Measurements from ENCODE around the gene TADA2B.

Gene TADA2B

GRCh38 chr4:7041801-7042502 lies 1.2 kb upstream of the TADA2B start:
- DNase-seq: no peak

GRCh38 chr4:7042503-7043283 lies 479 bp upstream of the TADA2B start:
- DNase-seq: peak; percentile 86

GRCh38 chr4:7044137-7044930 lies 1.2 kb downstream of the TADA2B start:
- no peak for DNase-seq

- no peak for DNase-seq
These were observed 2.4 kb downstream of the TADA2B start for GRCh38 chr4:7045553-7045952.

GRCh38 chr4:7045961-7046921 lies 3.1 kb downstream of the TADA2B start:
- DNase-seq: no peak

- DNase-seq: no peak
These were observed 3.8 kb downstream of the TADA2B start for GRCh38 chr4:7046971-7047370.

- DNase-seq: no peak
These were observed 5.5 kb downstream of the TADA2B start for GRCh38 chr4:7048642-7049041.

- DNase-seq: no peak
These were observed 6.1 kb downstream of the TADA2B start for GRCh38 chr4:7049295-7049694.

GRCh38 chr4:7049739-7050138 lies 6.6 kb downstream of the TADA2B start:
- DNase-seq: no peak

- no peak for DNase-seq
These were observed 7.4 kb downstream of the TADA2B start for GRCh38 chr4:7050481-7051143.

- DNase-seq: no peak
These were observed 7.9 kb downstream of the TADA2B start for GRCh38 chr4:7051144-7051495.

GRCh38 chr4:7051905-7052304 lies 8.7 kb downstream of the TADA2B start:
- no peak for DNase-seq

- no peak for DNase-seq
These were observed 9.1 kb downstream of the TADA2B start for GRCh38 chr4:7052313-7052712.

- DNase-seq: no peak
These were observed 9.9 kb downstream of the TADA2B start for GRCh38 chr4:7052923-7053715.

- DNase-seq: no peak
These were observed 11.1 kb downstream of the TADA2B start for GRCh38 chr4:7054106-7054880.

- no peak for DNase-seq
These were observed 12.2 kb downstream of the TADA2B start for GRCh38 chr4:7055111-7055989.

GRCh38 chr4:7055990-7056325 lies 12.8 kb downstream of the TADA2B start:
- DNase-seq: no peak

GRCh38 chr4:7058792-7059191 lies 15.6 kb downstream of the TADA2B start:
- DNase-seq: no peak

GRCh38 chr4:7059662-7060061 lies 16.5 kb downstream of the TADA2B start:
- DNase-seq: no peak

Data from NK-92 treated with Interleukin-12 subunit alpha and Interleukin-12 subunit beta, amount 100 ng/mL, for 24 hours (cell line).